Suppressor macrophage treated with lipopolysaccharide for 4 hours (primary cell): ENCODE measurements around the gene ENG.

ENCODE experiments used
- DNase-seq: peaks from one replicate; pipeline ENCODE4 v3.0.0-alpha.2; 2020

ENG gene

GRCh38 chr9:127770905-127771569 lies 83.4 kb downstream of the ENG start:
- DNase-seq: peak; percentile 99

- no peak for DNase-seq
These were observed 83.9 kb downstream of the ENG start for GRCh38 chr9:127770583-127770904.

- DNase-seq: no peak
These were observed 84.4 kb downstream of the ENG start for GRCh38 chr9:127769929-127770582.

GRCh38 chr9:127769101-127769500 lies 85.4 kb downstream of the ENG start:
- no peak for DNase-seq

- no peak for DNase-seq
These were observed 85.8 kb downstream of the ENG start for GRCh38 chr9:127768698-127769097.

- no peak for DNase-seq
These were observed 86.5 kb downstream of the ENG start for GRCh38 chr9:127767909-127768331.

- DNase-seq: no peak
These were observed 87.0 kb downstream of the ENG start for GRCh38 chr9:127767410-127767809.

- DNase-seq: no peak
These were observed 89.0 kb downstream of the ENG start for GRCh38 chr9:127765418-127765817.
